SK-N-SH (cell line): ENCODE data around the gene CYB561D1.

Source experiments
- EP300 ChIP-seq, 2 experiments: IDR thresholded peaks; 2 replicates each; pipeline versions ENCODE4 v1.4.0 to v1.6.1; 2012; ENCODE audit warnings: borderline replicate concordance in 1 of 2, low read depth in 1 of 2, low read length in 1 of 2
- FOXJ3 ChIP-seq: sonication (generic); formaldehyde crosslinking; IDR thresholded peaks from 2 replicates; pipeline ENCODE4 v1.5.1; 2020; ENCODE audit warnings: mild to moderate bottlenecking, missing genetic modification reagents
- GABPA ChIP-seq: IDR thresholded peaks from 2 replicates; pipeline ENCODE4 v1.4.0; 2012; ENCODE audit warnings: low read depth, mild to moderate bottlenecking
- GATA2 ChIP-seq: sonication (generic); formaldehyde crosslinking; IDR thresholded peaks from 2 replicates; pipeline ENCODE4 v1.5.0; 2020; ENCODE audit warnings: mild to moderate bottlenecking, missing genetic modification reagents
- JUND ChIP-seq: IDR thresholded peaks from 2 replicates; pipeline ENCODE4 v1.4.0; 2012
- MXI1 ChIP-seq: IDR thresholded peaks from 2 replicates; pipeline ENCODE4 v1.6.1; 2012; ENCODE audit warnings: mild to moderate bottlenecking, low read depth, low read length, improper control_type of control experiment
- POLR2AphosphoS5 ChIP-seq: IDR thresholded peaks from 2 replicates; pipeline ENCODE4 v1.6.1; 2012; ENCODE audit warnings: low read depth, low read length
- RXRA ChIP-seq: IDR thresholded peaks from 2 replicates; pipeline ENCODE4 v1.4.0; 2012; ENCODE audit warnings: low read depth, mild to moderate bottlenecking, borderline replicate concordance
- SIN3A ChIP-seq: IDR thresholded peaks from 2 replicates; pipeline ENCODE4 v1.6.1; 2012; ENCODE audit warnings: low read depth, mild to moderate bottlenecking, low read length, moderate library complexity, borderline replicate concordance
- TF ChIP-seq, protein P1 (sequence below): fragments of 200-600 bp; sonication (generic); IDR thresholded peaks from 2 replicates; pipeline ENCODE4 v1.6.1; 2017; ENCODE audit warnings: antibody characterized with exemption, mild to moderate bottlenecking, moderate library complexity
- TF ChIP-seq, protein P2 (sequence below): IDR thresholded peaks from 2 replicates; pipeline ENCODE4; 2012

DNA sequence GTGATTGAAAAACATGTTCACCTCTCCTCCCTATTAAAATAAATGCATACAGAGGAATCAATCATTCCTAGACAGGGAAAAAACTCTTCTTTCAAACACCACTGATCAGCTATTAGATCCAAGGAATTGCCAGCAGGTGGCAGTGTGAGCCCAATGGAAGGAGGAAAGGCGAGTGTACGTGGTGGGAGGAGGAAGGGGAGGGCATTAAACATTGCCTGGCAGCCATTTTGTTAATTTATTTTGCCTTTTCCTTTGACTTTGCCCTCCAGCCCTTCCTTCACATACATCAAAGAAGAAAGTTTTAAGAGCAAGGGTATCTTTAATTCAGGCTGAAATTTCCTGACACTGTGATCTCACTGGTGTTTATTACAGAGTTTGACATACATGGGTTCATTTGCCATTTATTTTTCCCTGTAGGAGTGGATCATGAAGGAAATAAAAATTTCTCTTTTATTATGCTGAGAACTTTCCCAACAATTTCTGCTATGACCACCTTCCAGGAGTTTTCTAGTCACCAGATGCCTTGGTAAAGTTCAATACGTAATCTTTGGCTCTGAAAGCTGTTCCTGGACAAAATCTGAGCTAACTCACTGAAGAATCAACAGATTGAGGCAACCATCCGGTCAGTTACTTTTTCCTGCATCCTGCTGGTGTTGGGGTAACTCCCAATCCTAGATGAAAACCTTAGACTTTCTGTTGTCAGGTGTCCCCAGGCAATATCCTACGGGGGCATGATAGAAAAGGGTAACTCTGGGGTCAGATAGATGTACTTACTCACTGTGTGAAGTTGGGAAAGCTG lies 52.6 kb downstream of the CYB561D1 start:
- TF ChIP-seq, protein P1, sequence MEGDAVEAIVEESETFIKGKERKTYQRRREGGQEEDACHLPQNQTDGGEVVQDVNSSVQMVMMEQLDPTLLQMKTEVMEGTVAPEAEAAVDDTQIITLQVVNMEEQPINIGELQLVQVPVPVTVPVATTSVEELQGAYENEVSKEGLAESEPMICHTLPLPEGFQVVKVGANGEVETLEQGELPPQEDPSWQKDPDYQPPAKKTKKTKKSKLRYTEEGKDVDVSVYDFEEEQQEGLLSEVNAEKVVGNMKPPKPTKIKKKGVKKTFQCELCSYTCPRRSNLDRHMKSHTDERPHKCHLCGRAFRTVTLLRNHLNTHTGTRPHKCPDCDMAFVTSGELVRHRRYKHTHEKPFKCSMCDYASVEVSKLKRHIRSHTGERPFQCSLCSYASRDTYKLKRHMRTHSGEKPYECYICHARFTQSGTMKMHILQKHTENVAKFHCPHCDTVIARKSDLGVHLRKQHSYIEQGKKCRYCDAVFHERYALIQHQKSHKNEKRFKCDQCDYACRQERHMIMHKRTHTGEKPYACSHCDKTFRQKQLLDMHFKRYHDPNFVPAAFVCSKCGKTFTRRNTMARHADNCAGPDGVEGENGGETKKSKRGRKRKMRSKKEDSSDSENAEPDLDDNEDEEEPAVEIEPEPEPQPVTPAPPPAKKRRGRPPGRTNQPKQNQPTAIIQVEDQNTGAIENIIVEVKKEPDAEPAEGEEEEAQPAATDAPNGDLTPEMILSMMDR = peak; percentile 89
- TF ChIP-seq EP300 (IDR thresholded peaks at IDR 0.05; ENCODE audit: borderline replicate concordance in 1 of 2, low read depth in 1 of 2, low read length in 1 of 2) = no peak
- TF ChIP-seq MXI1 = 0 out of 2 replicates have a peak, but pooled peaks have one; percentile 54
- no peak for TF ChIP-seq SIN3A
- TF ChIP-seq RXRA = no peak
- TF ChIP-seq JUND = no peak
- peak; percentile 50; the same call in 1 of the 2 replicates for TF ChIP-seq POLR2AphosphoS5
- no peak for TF ChIP-seq GATA2
- TF ChIP-seq GABPA = no peak
- no peak for TF ChIP-seq FOXJ3 (CRISPR knock-in tag)
- TF ChIP-seq, protein P2, sequence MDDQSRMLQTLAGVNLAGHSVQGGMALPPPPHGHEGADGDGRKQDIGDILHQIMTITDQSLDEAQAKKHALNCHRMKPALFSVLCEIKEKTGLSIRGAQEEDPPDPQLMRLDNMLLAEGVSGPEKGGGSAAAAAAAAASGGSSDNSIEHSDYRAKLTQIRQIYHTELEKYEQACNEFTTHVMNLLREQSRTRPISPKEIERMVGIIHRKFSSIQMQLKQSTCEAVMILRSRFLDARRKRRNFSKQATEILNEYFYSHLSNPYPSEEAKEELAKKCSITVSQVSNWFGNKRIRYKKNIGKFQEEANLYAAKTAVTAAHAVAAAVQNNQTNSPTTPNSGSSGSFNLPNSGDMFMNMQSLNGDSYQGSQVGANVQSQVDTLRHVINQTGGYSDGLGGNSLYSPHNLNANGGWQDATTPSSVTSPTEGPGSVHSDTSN = no peak; the same call in 1 of the 2 replicates
